Head of caudate nucleus (tissue), 42 donors: ENCODE data around the gene DNAH3.
"Not testable (repeated sequence)": the region's sequence is repeated elsewhere in the genome, so short reads cannot be mapped to it uniquely, and the experiment has no call there.

Experiments
- DNase-seq, 42 donors: peaks; one replicate each; pipeline versions ENCODE4 v3.0.0 to v3.0.0-alpha.2; 2020 to 2021; ENCODE audit warnings: mixed read lengths in 7 of 42
- intact Hi-C: fragments of 100-400 bp; cut with DNase I; formaldehyde crosslinking; loops from one replicate; pipeline ENCODE4 v1.15.0; 2022

DNAH3 gene

GRCh38 chr16:21172650-21173049 lies 22.0 kb upstream of the DNAH3 start:
- intact Hi-C loops, result no loop called here

GRCh38 chr16:21170116-21170515 lies 19.5 kb upstream of the DNAH3 start:
- DNase-seq, intact Hi-C loops: not testable (repeated sequence)

More at GRCh38 chr16:21172650-21173049, 22.0 kb upstream of the DNAH3 start:
- DNase-seq, result no peak

DNA sequence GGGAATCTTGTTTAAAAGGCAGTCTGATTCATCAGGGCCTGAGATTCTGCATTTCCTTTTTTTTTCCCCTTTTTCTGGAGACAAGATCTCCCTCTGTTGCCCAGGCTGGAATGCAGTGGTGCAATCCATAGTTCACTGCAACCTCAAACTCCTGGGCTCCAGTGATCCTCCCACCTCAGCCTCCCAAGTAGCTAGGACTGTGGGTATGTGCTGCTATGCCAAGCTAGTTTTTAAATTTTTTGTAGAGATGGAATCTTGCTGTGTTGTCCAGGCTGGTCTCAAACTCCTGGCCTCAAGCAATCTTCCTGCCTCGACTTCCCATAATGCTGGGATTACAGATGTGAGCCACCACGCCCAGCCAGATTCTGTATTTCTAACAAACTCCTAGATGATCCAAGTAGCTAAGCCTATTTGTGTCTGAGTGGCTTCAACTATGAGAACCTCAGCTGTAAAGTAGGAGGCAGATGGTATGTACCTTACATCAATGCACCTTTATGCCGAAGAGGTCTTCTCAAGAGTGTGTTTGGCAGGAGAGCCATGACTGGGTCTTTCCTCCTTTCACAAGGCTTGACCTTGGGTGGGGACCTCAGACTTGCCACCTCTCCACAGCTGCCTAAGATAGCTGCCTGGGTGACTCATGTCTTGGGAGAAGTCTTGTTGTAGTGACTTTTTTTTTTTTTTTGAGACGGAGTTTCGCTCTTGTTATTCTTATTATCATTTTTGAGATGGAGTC lies 18.8 kb upstream of the DNAH3 start:
- DNase-seq, result no peak
- intact Hi-C loops, result no loop called here

GRCh38 chr16:21167929-21168602 lies 17.4 kb upstream of the DNAH3 start:
- DNase-seq, result no peak
- intact Hi-C loops, result no loop called here

GRCh38 chr16:21167360-21167759 lies 16.7 kb upstream of the DNAH3 start:
- DNase-seq, result no peak
- intact Hi-C loops, result no loop called here

- DNase-seq, result no peak
- intact Hi-C loops, result no loop called here
Observed at GRCh38 chr16:21166561-21166961, 15.9 kb upstream of the DNAH3 start.

- peak in 36 of 42 donors; percentile 10 to 83 (median 51) for DNase-seq
- intact Hi-C loops, result no loop called here
Observed at GRCh38 chr16:21164521-21165168, 14.0 kb upstream of the DNAH3 start.

GRCh38 chr16:21163576-21163975 lies 12.9 kb upstream of the DNAH3 start:
- intact Hi-C loops, result no loop called here
- no peak for DNase-seq

DNA sequence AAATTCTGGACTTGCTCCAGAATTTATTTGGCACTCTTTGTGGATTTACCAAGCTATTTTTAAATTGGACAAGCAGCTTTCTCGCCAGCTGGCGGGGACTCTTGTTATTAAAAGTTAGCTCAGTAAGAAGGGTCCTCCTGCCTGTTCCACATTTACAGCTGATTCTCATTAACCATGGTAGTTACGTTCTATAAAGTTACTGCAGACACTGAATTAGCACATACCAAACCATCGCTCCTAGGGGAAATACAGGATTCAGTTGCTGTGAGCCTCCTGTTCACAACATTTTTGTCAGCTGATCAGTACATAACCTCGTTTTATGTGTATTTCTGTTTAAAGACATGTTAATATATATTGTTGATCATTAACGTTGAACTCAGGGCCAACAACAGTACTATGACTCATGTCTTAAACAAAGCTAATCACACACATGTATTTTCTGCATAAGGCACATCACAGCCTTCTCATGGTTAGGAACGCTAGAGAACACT lies 12.1 kb upstream of the DNAH3 start:
- intact Hi-C loops, result no loop called here
- DNase-seq, result no peak

DNA sequence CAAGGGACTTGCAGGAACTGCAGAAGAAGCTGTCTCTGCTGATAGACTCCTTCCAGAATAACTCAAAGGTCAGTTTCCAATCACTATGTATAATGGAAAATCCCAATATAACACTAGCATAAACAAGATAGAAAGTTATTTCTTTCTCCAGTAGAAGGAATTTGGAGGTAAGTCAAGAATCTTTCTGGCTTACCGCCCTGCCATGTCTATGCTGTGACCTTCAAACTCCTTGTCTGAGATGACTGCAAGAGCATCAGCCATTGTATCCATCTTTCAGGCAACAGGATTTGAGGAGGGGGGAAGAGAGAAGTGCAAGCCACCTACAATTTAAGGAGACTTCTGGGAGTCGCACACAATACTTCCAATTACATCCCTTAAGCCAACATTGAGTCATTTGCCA lies 10.6 kb upstream of the DNAH3 start:
- intact Hi-C loops, result no loop called here
- DNase-seq, result no peak

GRCh38 chr16:21160276-21160675 lies 9.6 kb upstream of the DNAH3 start:
- DNase-seq, result no peak
- intact Hi-C loops, result no loop called here

DNA sequence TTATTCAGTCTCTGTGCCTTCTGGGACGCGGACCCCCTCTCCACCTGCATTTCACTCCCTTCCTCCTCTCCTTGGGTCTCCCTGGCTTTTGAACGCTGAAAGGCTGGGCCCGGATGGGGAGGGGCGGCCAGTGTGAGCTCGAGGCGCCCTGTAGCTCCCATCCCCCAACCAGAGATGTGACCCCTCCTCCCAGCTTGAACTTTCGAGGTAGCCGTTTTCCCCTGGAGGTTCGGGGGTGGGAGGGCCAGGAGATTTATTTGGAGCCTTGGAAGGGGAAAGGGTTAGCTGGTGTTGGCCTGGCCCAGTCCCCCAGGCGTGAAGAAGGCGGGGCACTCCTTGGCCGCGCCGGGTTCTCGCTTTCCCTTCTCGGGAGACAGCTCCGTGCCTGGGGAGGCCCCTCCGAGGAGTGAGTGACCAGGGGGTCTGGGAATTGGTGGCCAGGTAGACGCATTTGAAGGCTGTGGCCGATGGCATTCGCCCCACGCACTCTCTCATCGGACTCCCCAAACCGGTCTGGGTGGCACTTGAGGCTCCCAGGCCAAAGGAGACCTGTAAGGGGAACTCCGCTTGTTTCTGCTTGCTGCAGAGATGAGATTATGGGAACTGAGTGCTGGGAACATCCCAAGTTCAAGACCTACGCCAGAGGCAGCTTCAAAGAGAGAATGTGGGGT lies 8.8 kb upstream of the DNAH3 start:
- intact Hi-C loops, result loop anchor here (10.0 kb wide), 1 partner anchor 145 kb away; no protein-coding TSS in a partner anchor
- peak in 26 of 42 donors; percentile 6 to 49 (median 21) for DNase-seq

DNA sequence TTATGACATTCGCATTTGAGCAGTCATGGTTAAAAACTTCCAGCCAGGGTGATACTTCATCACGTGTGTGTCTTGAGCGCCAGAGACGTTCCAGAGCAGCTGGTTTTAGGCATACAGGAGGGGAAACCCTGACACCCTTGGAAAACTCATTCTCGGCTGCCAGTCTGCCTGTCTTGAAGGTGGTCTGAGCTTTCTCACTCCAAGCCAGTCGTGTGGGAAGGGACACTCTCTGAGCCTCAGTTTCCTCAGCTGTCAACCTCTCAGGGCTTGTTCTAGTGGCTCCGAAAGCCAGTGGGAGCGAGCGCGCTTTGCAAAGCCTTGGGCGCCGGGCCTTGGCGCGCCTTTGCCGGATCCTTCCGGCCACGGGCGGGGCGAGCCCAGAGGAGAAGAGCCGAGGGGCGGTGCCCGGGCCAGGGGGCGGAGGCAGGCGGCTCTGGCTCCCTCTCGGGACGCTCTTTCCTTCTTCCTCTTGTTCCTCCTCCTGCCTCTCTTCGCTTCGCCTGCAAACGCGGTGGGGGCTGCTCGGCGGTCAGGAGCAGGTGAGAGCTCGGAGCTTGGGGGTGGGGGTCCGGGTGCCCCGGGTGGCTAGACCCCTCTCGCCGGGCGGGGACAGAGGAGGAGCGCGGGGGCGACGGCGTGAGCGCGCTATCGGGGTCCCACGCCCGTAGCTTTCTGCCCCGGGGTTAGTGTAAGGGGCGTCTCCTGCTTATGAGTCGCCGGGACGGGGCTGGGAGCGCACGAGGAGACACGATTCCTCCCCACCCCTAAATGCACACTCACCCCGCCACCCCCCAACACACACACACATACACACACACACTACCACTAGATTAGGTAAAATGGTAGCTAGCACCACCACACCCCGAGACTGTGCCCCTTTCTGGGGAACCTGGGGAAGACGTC lies 7.8 kb upstream of the DNAH3 start, which contains the start of gene LDAF1:
Gene LDAF1, plus strand, starts transcription at position 467 of the 903 bp plus-strand sequence. CDS start 2,509 bp downstream, outside the sequence.
- peak in 41 of 42 donors; percentile 27 to 86 (median 71) for DNase-seq
- intact Hi-C loops, result loop anchor here (10.0 kb wide), 1 partner anchor 146 kb away; no protein-coding TSS in a partner anchor

GRCh38 chr16:21157632-21158031 lies 7.0 kb upstream of the DNAH3 start:
- no peak for DNase-seq
- intact Hi-C loops, result loop anchor here (10.0 kb wide), 1 partner anchor 147 kb away; no protein-coding TSS in a partner anchor

DNA sequence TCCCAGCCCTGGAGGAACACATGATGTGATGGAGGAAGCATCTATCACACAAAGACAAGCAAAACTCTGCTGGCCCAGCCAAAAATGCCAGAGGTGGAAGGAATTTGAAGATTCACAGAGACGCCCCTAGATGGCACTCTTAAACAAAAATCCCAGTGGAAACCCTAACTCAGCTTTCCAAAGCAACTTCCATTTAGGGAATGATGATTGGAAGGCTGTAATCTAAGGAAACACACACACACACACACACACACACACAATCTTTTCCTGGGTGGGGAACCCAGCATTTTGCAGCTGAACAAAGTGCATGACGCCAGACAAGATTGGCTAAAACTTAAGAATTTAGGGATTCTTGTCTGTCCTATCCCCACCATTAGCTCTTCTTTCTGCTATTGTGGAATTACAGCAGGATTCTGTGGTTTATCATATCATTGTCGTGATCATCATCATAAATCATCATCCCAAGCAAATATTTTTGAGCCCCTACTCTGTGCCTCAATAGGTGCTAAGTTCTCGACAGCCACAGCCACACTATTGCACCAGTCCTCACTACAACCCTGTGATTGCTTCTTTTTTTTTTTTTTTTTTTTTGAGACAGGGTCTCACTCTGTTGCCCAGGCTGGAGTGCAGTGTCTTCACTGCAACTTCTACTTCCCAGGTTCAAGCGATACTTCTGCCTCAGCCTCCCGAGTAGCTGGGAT lies 6.3 kb upstream of the DNAH3 start:
- intact Hi-C loops, result loop anchor here (10.0 kb wide), 1 partner anchor 148 kb away; no protein-coding TSS in a partner anchor
- peak in 34 of 42 donors; percentile 9 to 74 (median 44) for DNase-seq

- intact Hi-C loops, result loop anchor here (10.0 kb wide), 1 partner anchor 149 kb away; no protein-coding TSS in a partner anchor
- DNase-seq, result not testable (repeated sequence)
Observed at GRCh38 chr16:21156011-21156410, 5.4 kb upstream of the DNAH3 start.

GRCh38 chr16:21153124-21153729 lies 2.6 kb upstream of the DNAH3 start:
- not testable (repeated sequence) for DNase-seq
- intact Hi-C loops, result loop anchor here (10.0 kb wide), 1 partner anchor 152 kb away; no protein-coding TSS in a partner anchor
